H1 (cell line): ENCODE measurements around the gene TBCD. TPM values are rescaled to one million over a fixed set of nuclear protein-coding genes. Genes with fewer than 3 reads are reported as not detected.

Experiments used
- CTCF ChIA-PET: fragments of 300-600 bp; sonication (Branson Sonifier 250); formaldehyde crosslinking; loops from one replicate; lab custom pipeline; 2021; ENCODE audit not compliant: partially characterized antibody; lab: Charles Lee
- POLR2A ChIA-PET: fragments of 300-600 bp; sonication (Branson Sonifier 250); formaldehyde crosslinking; loops from one replicate; lab custom pipeline; 2021; ENCODE audit warnings: inconsistent platforms; ENCODE audit not compliant: partially characterized antibody; lab: Charles Lee
- DNase-seq, 2 experiments: peaks; one replicate each; pipeline versions ENCODE4 v3.0.0 to v3.0.0-alpha.2; 2010 to 2022; ENCODE audit warnings: low spot score in 2 of 2, low read depth in 1 of 2, mixed read lengths in 1 of 2
- FAIRE-seq: peaks from 2 replicates; lab custom pipeline; 2011; peaks lifted over from hg19 to GRCh38; lab: Jason Lieb, UNC
- H2AFZ ChIP-seq: 2 replicates; pipeline ENCODE4 v1.8.1; 2012; ENCODE audit warnings: low read length, inconsistent platforms
- H2AK5ac ChIP-seq: 2 replicates; pipeline ENCODE4 v1.6.1; 2013; ENCODE audit warnings: low read depth, low read length
- H2BK120ac ChIP-seq: replicated peaks from 2 replicates; pipeline ENCODE3; 2013; ENCODE audit warnings: low read depth, low read length, inconsistent platforms
- H2BK12ac ChIP-seq: 2 replicates; pipeline ENCODE4 v1.6.1; 2013; ENCODE audit warnings: low read depth, low read length
- H2BK15ac ChIP-seq: 2 replicates; pipeline ENCODE4 v1.6.1; 2013; ENCODE audit warnings: low read length
- H2BK20ac ChIP-seq: 2 replicates; pipeline ENCODE4 v1.6.1; 2013; ENCODE audit warnings: low read length
- H2BK5ac ChIP-seq: 2 replicates; pipeline ENCODE4 v1.6.1; 2013; ENCODE audit warnings: low read depth, low read length
- H3K14ac ChIP-seq: 2 replicates; pipeline ENCODE4 v1.6.1; 2013; ENCODE audit warnings: inconsistent platforms; ENCODE audit not compliant: insufficient read length
- H3K18ac ChIP-seq: 2 replicates; pipeline ENCODE4 v1.6.1; 2013; ENCODE audit warnings: low read length; ENCODE audit errors: extremely low read depth
- H3K23ac ChIP-seq: 2 replicates; pipeline ENCODE4 v1.6.1; 2013; ENCODE audit warnings: inconsistent platforms; ENCODE audit not compliant: insufficient read length
- H3K23me2 ChIP-seq: 2 replicates; pipeline ENCODE4 v1.6.1; 2013; ENCODE audit warnings: low read depth, low read length
- H3K27ac ChIP-seq: 2 replicates; pipeline ENCODE4 v1.6.1; 2011; ENCODE audit warnings: low read depth, low read length, inconsistent platforms
- H3K27me3 ChIP-seq, 4 experiments: replicated peaks in 1 of 4; 1 replicate in 1 of 4; 2 replicates in 3 of 4; pipeline versions ENCODE4 v1.6.1 to v1.8.1; 2011 to 2013; ENCODE audit warnings: low read length in 3 of 4, mild to moderate bottlenecking in 3 of 4, inconsistent platforms in 2 of 4, mixed read lengths in 2 of 4, moderate library complexity in 1 of 4; ENCODE audit not compliant: control insufficient read depth in 3 of 4, insufficient read depth in 3 of 4; ENCODE audit errors: extremely low read depth in 1 of 4
- H3K36me3 ChIP-seq, 4 experiments: 2 replicates each; pipeline versions ENCODE4 v1.6.1 to v1.8.1; 2011 to 2013; ENCODE audit warnings: mild to moderate bottlenecking in 4 of 4, low read length in 3 of 4, moderate library complexity in 2 of 4, control low read depth in 1 of 4, inconsistent platforms in 1 of 4; ENCODE audit not compliant: insufficient read depth in 4 of 4, control insufficient read depth in 2 of 4
- H3K4ac ChIP-seq: replicated peaks from 2 replicates; pipeline ENCODE3; 2013; ENCODE audit warnings: low read length, low read depth, mixed read lengths, inconsistent platforms; ENCODE audit not compliant: insufficient read length
- H3K4me1 ChIP-seq, 4 experiments: replicated peaks in 1 of 4; 1 replicate in 1 of 4; 2 replicates in 3 of 4; pipeline versions ENCODE4 v1.6.1 to v1.8.1; 2011 to 2013; ENCODE audit warnings: low read length in 3 of 4, inconsistent platforms in 2 of 4, mixed read lengths in 1 of 4; ENCODE audit not compliant: insufficient read depth in 4 of 4, control insufficient read depth in 3 of 4
- H3K4me2 ChIP-seq, 2 experiments: 2 replicates each; pipeline versions ENCODE4 v1.6.1 to v1.8.1; 2011 to 2013; ENCODE audit warnings: low read depth in 2 of 2, low read length in 2 of 2, control low read depth in 1 of 2, inconsistent platforms in 1 of 2, mild to moderate bottlenecking in 1 of 2; ENCODE audit not compliant: insufficient read depth in 1 of 2
- H3K4me3 ChIP-seq, 4 experiments: fragments of 200-600, 300-600 bp in 1 of 4; sonication (generic), shearing (Covaris generic), sonication (Bioruptor Twin) in 1 of 4; 2 replicates each; pipeline versions ENCODE4 v1.5.1 to v1.8.1; 2011 to 2016; ENCODE audit warnings: low read length in 4 of 4, low read depth in 3 of 4, control low read depth in 2 of 4, inconsistent platforms in 2 of 4, mild to moderate bottlenecking in 2 of 4, mixed read lengths in 1 of 4, moderate library complexity in 1 of 4; ENCODE audit not compliant: insufficient read depth in 2 of 4; ENCODE audit errors: extremely low read depth in 1 of 4
- H3K56ac ChIP-seq: replicated peaks from 2 replicates; pipeline ENCODE3; 2013; ENCODE audit warnings: low read depth, mild to moderate bottlenecking, mixed read lengths, low read length, inconsistent platforms; ENCODE audit not compliant: insufficient read length
- H3K79me1 ChIP-seq: 2 replicates; pipeline ENCODE4 v1.6.1; 2013; ENCODE audit warnings: low read depth, low read length, control low read depth
- H3K79me2 ChIP-seq, 2 experiments: 2 replicates each; pipeline versions ENCODE4 v1.6.1 to v1.8.1; 2012 to 2013; ENCODE audit warnings: low read length in 2 of 2, mild to moderate bottlenecking in 2 of 2, inconsistent platforms in 1 of 2; ENCODE audit not compliant: insufficient read depth in 2 of 2, control insufficient read depth in 1 of 2
- H3K9ac ChIP-seq, 4 experiments: replicated peaks in 1 of 4; 1 replicate in 1 of 4; 2 replicates in 3 of 4; pipeline versions ENCODE4 v1.6.1 to v1.8.1; 2011 to 2013; ENCODE audit warnings: low read depth in 3 of 4, low read length in 3 of 4, control low read depth in 2 of 4, mild to moderate bottlenecking in 2 of 4, moderate library complexity in 2 of 4, inconsistent platforms in 1 of 4; ENCODE audit errors: extremely low read depth in 1 of 4
- H3K9me3 ChIP-seq, 2 experiments: 2 replicates each; pipeline versions ENCODE4 v1.6.1 to v1.8.1; 2012 to 2013; ENCODE audit warnings: mild to moderate bottlenecking in 2 of 2, moderate library complexity in 2 of 2, control low read depth in 1 of 2, inconsistent platforms in 1 of 2, low read depth in 1 of 2, low read length in 1 of 2, mixed read lengths in 1 of 2; ENCODE audit not compliant: insufficient read depth in 2 of 2
- H4K20me1 ChIP-seq, 2 experiments: replicated peaks in 1 of 2; 2 replicates each; pipeline versions ENCODE3 to v1.8.1; 2011 to 2013; ENCODE audit warnings: inconsistent platforms in 2 of 2, low read length in 2 of 2, mild to moderate bottlenecking in 1 of 2; ENCODE audit not compliant: insufficient read depth in 2 of 2, control insufficient read depth in 1 of 2
- H4K5ac ChIP-seq: 2 replicates; pipeline ENCODE4 v1.6.1; 2013; ENCODE audit warnings: low read length, low read depth, mixed read lengths, inconsistent platforms; ENCODE audit not compliant: insufficient read length
- H4K8ac ChIP-seq: 2 replicates; pipeline ENCODE4 v1.8.0; 2013; ENCODE audit warnings: mild to moderate bottlenecking, moderate library complexity, low read length, inconsistent platforms; ENCODE audit not compliant: insufficient read depth; ENCODE audit errors: extremely low read depth
- H4K91ac ChIP-seq: replicated peaks from 2 replicates; pipeline ENCODE3; 2013; ENCODE audit warnings: low read length, mixed read lengths, inconsistent platforms; ENCODE audit not compliant: insufficient read length
- CHD1 ChIP-seq: IDR thresholded peaks from 2 replicates; pipeline ENCODE4 v1.6.1; 2012; ENCODE audit warnings: low read depth, low read length, improper control_type of control experiment
- CHD2 ChIP-seq: IDR thresholded peaks from 2 replicates; pipeline ENCODE4 v1.6.1; 2012; ENCODE audit warnings: low read length, improper control_type of control experiment
- GTF2F1 ChIP-seq: IDR thresholded peaks from 2 replicates; pipeline ENCODE4 v1.6.1; 2012; ENCODE audit warnings: low read depth, low read length, improper control_type of control experiment, borderline replicate concordance
- HDAC6 ChIP-seq: IDR thresholded peaks from one replicate; pipeline ENCODE4 v1.7.1; 2012; ENCODE audit warnings: low read depth, mild to moderate bottlenecking, inconsistent platforms, low read length, moderate library complexity
- JUN ChIP-seq: IDR thresholded peaks from 2 replicates; pipeline ENCODE4 v1.6.1; 2011; ENCODE audit warnings: low read depth, mild to moderate bottlenecking, improper control_type of control experiment, low read length
- KDM1A ChIP-seq: fragments of 200-600, 300-600 bp; sonication (generic); IDR thresholded peaks from 2 replicates; pipeline ENCODE4 v1.7.1; 2016; ENCODE audit warnings: mild to moderate bottlenecking, low read length, borderline replicate concordance
- PHF8 ChIP-seq: fragments of 200-600 bp; sonication (generic); conservative IDR thresholded peaks from 2 replicates; pipeline ENCODE4 v1.7.1; 2012; ENCODE audit warnings: low read depth, mild to moderate bottlenecking, inconsistent platforms, low read length, moderate library complexity
- RAD21 ChIP-seq, 2 experiments: IDR thresholded peaks in 1 of 2; conservative IDR thresholded peaks in 1 of 2; 2 replicates each; pipeline ENCODE4 v1.6.1; 2011; ENCODE audit warnings: low read depth in 2 of 2, low read length in 2 of 2, improper control_type of control experiment in 1 of 2, inconsistent platforms in 1 of 2, mild to moderate bottlenecking in 1 of 2, moderate library complexity in 1 of 2
- TAF1 ChIP-seq: IDR thresholded peaks from 2 replicates; pipeline ENCODE4 v1.6.1; 2011; ENCODE audit warnings: mild to moderate bottlenecking, low read depth, low read length
- WGBS, 2 experiments: shearing (Covaris generic) in 1 of 2; methylation state at CpG; one replicate each; pipeline versions ENCODE4 v1.1.6 to v1.1.7; 2013 to 2015; ENCODE audit warnings: low lambda C conversion rate in 2 of 2, mixed read lengths in 2 of 2, inconsistent platforms in 1 of 2, low coverage in 1 of 2, missing lambda C conversion rate in 1 of 2; ENCODE audit not compliant: insufficient replicate concordance in 2 of 2, insufficient coverage in 1 of 2, insufficient read length in 1 of 2; ENCODE audit errors: extremely low coverage in 1 of 2, missing lambda C conversion rate in 1 of 2; 5-methylcytosine and 5-hydroxymethylcytosine counted together
- polyA plus RNA-seq, 7 experiments: library from polyadenylated mRNA; depleted of rRNA in 3 of 7; stranded (reverse) in 5 of 7; unstranded in 2 of 7; fragments of >200 nt in 5 of 7; fragments of 200-250 nt in 2 of 7; gene quantifications; 1 replicate in 5 of 7; 2 replicates in 1 of 7; 4 replicates in 1 of 7; pipeline versions ENCODE4 v1.2.1 to v1.2.3, GENCODE V29; 2011 to 2013; ENCODE audit warnings: missing spikeins in 2 of 7, mixed read lengths in 2 of 7
- total RNA-seq: library from RNA; stranded (reverse); fragmentation: NEBNext Ultra II Directional; extraction: Animal tissue kit (Norgen Biotek cat#: 25700); gene quantifications from 2 replicates; pipeline ENCODE4 v1.2.1, GENCODE V29; 2021
- TF ChIP-seq, protein P1 (sequence below): IDR thresholded peaks from 2 replicates; pipeline ENCODE4 v1.6.1; 2011; ENCODE audit warnings: low read depth, mild to moderate bottlenecking, low read length; ENCODE audit not compliant: insufficient read depth
- TF ChIP-seq, protein P2 (sequence below): IDR thresholded peaks from 2 replicates; pipeline ENCODE4 v1.6.1; 2011; ENCODE audit warnings: low read length, improper control_type of control experiment

The TBCD gene
- total and polyA plus RNA-seq, 2 of the 8 experiments (the other 6 are each of a cell fraction or from before 2014, with no cell fraction given), result 118 to 162 TPM

DNA sequence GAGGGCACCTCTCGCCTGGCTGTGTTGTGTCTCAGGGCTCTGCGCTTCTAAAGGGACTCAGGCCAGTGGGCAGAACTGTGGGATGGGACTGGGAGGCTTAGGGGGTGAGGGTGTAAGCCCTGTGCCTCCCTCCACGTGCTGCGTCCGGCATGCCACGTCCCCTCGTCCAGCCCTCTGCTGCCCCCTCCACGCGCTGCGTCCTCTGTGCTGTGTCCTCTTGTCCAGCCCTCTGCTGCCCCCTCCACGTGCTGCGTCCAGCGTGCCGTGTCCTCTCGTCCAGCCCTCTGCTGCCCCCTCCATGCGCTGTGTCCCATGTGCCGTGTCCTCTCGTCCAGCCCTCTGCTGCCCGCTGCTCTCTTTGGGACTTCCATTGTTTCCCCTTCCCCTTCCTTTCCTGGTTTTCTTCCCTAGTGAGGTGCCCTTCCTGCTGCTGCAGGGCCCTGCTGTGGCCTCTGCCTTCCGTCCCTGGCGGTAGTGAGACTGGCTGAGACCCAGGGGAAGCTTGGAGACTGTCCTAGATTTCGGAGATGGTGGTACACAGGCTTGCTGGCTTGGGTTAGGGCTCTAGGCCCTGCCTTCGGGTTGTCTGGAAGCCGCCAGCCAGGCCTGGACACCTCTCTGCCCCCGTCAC is 94.3 kb downstream of the TBCD start:
- Histone ChIP-seq H4K8ac (no peak overlapping the region), H3K14ac (no peak overlapping the region), H2BK15ac (no peak overlapping the region), H3K79me1 (peaks cover 5% of the 10 kb centered on the region; the same call in 1 of the 2 replicates), H4K20me1 (peaks cover 0 to 2% of the 10 kb centered on the region in 2 experiments), H3K23ac (no peak overlapping the region), H3K23me2 (no peaks in the 10 kb centered on the region), H4K91ac (no peak overlapping the region), H2BK120ac (no peak overlapping the region), H3K4me2 (no peak overlapping the region), H2BK12ac (no peak overlapping the region), H3K18ac (no peak overlapping the region), H3K4ac (no peak overlapping the region), H3K27me3 (no peaks in the 10 kb centered on the region), H2AFZ (no peak overlapping the region), H4K5ac (no peak overlapping the region), H3K9me3 (peaks cover 0 to 7% of the 10 kb centered on the region in 2 experiments; a peak in 1 of 4 replicates), H3K36me3 (peaks cover 0 to 6% (median 0%) of the 10 kb centered on the region in 4 experiments; a peak in 2 of 8 replicates), H3K4me3 (no peak overlapping the region), H2BK5ac (no peak overlapping the region), H3K4me1 (no peaks in the 10 kb centered on the region), H2BK20ac (no peak overlapping the region), H3K9ac (no peak overlapping the region), H3K56ac (no peak overlapping the region), H3K27ac (no peak overlapping the region), H2AK5ac (no peak overlapping the region), H3K79me2 (no peaks in the 10 kb centered on the region; a peak in 1 of 4 replicates)
- 85% methylated on average over 23 of the region's 25 CpGs; no CpG with 5 or more reads in 1 of the 2 experiments for WGBS, 2 experiments
- CTCF ChIA-PET, result interaction anchor here (1.2 kb wide), 1 partner anchor 71 kb away, joined by 4 read pairs; no protein-coding TSS in a partner anchor
- DNase-seq, result no peak
- POLR2A ChIA-PET, result no interaction called here
- no peak for FAIRE-seq
- TF ChIP-seq RAD21 (IDR thresholded peaks at IDR 0.05 in 1 of 2, conservative IDR thresholded peaks at IDR 0.05 in 1 of 2; ENCODE audit: low read depth in 2 of 2, low read length in 2 of 2) (no peak), HDAC6 (no peak), CHD1 (no peak), PHF8 (no peak), CHD2 (no peak), KDM1A (no peak), JUN (no peak), GTF2F1 (no peak), TAF1 (no peak)
- TF ChIP-seq, protein P1, sequence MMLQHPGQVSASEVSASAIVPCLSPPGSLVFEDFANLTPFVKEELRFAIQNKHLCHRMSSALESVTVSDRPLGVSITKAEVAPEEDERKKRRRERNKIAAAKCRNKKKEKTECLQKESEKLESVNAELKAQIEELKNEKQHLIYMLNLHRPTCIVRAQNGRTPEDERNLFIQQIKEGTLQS, result no peak
- TF ChIP-seq, protein P2, sequence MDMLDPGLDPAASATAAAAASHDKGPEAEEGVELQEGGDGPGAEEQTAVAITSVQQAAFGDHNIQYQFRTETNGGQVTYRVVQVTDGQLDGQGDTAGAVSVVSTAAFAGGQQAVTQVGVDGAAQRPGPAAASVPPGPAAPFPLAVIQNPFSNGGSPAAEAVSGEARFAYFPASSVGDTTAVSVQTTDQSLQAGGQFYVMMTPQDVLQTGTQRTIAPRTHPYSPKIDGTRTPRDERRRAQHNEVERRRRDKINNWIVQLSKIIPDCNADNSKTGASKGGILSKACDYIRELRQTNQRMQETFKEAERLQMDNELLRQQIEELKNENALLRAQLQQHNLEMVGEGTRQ, result no peak
